DOHH2 (cell line): ENCODE results near the gene APOC3.

Experiments used
- CTCF ChIP-seq: fragments of 200-600 bp; sonication (generic); IDR thresholded peaks from one replicate; pipeline ENCODE4 v1.5.1; 2014; ENCODE audit warnings: antibody characterized with exemption, mild to moderate bottlenecking, low read depth, low read length; ENCODE audit not compliant: poor library complexity, severe bottlenecking
- EZH2phosphoT487 ChIP-seq: fragments of 200-600 bp; sonication (generic); IDR thresholded peaks from 2 replicates; pipeline ENCODE4 v1.6.1; 2017; ENCODE audit warnings: borderline replicate concordance, mild to moderate bottlenecking, antibody characterized with exemption, low read length, moderate library complexity, mixed read lengths

- TF ChIP-seq CTCF: no peak
- no peak for TF ChIP-seq EZH2phosphoT487
Observed at GRCh38 chr11:116851626-116852025, 21.9 kb downstream of the APOC3 start.
